Activated CD4-positive, alpha-beta T cell treated with anti-CD3 and anti-CD28 coated beads, Interleukin-2, amount 50 U/mL, for 16 hours (primary cell): ENCODE results near the gene MMP17.

Source experiments
- DNase-seq: peaks from one replicate; pipeline ENCODE4 v3.0.0-alpha.2; 2020

The MMP17 gene

GRCh38 chr12:131850856-131851559, 22.8 kb downstream of the MMP17 start:
- no peak for DNase-seq

GRCh38 chr12:131851741-131852550, 23.8 kb downstream of the MMP17 start:
- DNase-seq: no peak

GRCh38 chr12:131852551-131853299, 24.5 kb downstream of the MMP17 start:
- DNase-seq: no peak

- no peak for DNase-seq
Measured at GRCh38 chr12:131853832-131854797, 25.9 kb downstream of the MMP17 start.

GRCh38 chr12:131854861-131855476, 26.8 kb downstream of the MMP17 start:
- no peak for DNase-seq

- no peak for DNase-seq
Measured at GRCh38 chr12:131855521-131856142, 27.4 kb downstream of the MMP17 start.

- no peak for DNase-seq
Measured at GRCh38 chr12:131856366-131857097, 28.3 kb downstream of the MMP17 start.

GRCh38 chr12:131857908-131858850, 30.0 kb downstream of the MMP17 start:
- no peak for DNase-seq

GRCh38 chr12:131860472-131861260, 32.5 kb downstream of the MMP17 start:
- DNase-seq: no peak

- no peak for DNase-seq
Measured at GRCh38 chr12:131861261-131862083, 33.3 kb downstream of the MMP17 start.

GRCh38 chr12:131862084-131862441, 33.9 kb downstream of the MMP17 start:
- DNase-seq: no peak

GRCh38 chr12:131862600-131862993, 34.4 kb downstream of the MMP17 start:
- no peak for DNase-seq

- DNase-seq: no peak
Measured at GRCh38 chr12:131862994-131863710, 35.0 kb downstream of the MMP17 start.

- no peak for DNase-seq
Measured at GRCh38 chr12:131863711-131864396, 35.7 kb downstream of the MMP17 start.

GRCh38 chr12:131864469-131864868, 36.3 kb downstream of the MMP17 start:
- DNase-seq: no peak

GRCh38 chr12:131865180-131865875, 37.1 kb downstream of the MMP17 start:
- no peak for DNase-seq
